Measurements from ENCODE around the gene SLX4IP.

- TF ChIP-seq CTCF (IDR thresholded peaks at IDR 0.05) (no peak), POLR2A (IDR thresholded peaks at IDR 0.05) (no peak)
Measured at GRCh38 chr20:10604865-10605440, 169.8 kb downstream of the SLX4IP start.

Measured in adrenal gland (tissue), 5 donors.